Measurements from ENCODE around the gene FAM20C. TPM values are rescaled to one million over a fixed set of nuclear protein-coding genes. Genes with fewer than 3 reads are reported as not detected.
"Not testable (repeated sequence)": the region's sequence is repeated elsewhere in the genome, so short reads cannot be mapped to it uniquely, and the experiment has no call there.

The FAM20C gene
- total RNA-seq, 6 donors from 2014 or later, result 17.7 to 53.7 (median 46.8) TPM

DNA sequence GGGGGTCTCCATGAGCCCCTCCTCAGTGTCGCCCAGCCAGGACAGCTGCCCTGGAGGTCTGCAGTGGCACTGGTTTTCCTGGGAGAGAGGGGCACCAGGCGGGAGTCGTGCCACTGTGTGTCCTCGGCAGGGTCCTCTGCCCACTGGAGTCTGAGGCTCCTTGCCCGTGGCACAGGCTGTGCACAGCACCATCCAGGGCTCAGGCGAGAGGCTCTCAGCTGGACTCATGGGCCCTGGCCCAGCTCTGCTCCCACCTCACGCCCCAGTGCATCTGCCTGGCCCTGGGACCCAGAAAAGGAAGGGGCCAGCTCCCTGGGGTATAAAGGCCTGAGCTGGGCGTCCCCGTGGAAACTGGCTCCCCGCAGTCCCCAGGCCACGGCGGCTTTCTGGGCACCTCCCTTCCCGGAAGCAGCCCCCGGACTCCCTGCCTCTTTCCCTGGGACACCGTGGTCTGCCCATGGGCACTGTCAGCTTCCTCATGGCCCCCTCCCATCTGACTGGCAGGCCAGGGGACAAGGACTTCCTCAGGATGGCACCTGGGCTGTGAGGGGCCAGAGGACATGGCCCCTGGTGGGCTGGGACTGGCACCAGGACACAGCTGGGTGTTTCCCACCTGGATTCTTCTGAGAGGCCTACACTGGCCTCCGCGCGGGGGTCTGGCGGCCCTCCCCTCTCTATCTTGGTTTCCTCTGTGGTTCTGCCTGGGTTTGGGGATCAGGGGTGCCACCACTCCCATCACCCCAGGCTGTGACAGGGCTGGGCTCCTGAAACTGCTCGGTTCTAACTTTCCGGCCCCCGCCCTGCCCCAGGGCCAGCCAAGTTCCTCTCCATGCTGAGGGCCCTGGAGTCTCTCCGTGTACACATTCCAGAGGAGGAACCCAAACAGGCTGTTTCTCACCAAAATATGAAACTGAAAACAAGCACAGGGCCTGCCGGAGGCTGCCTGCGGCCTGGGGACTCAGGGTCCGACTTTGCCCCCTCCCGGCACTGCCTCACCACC lies 103.1 kb downstream of the FAM20C start:
- Histone ChIP-seq H3K4me1 (peaks cover 0 to 23% (median 17%) of the 10 kb centered on the region in 4 donors), H3K36me3 (no peaks in the 10 kb centered on the region), H3K27ac (peak overlapping the region in 1 of 4 donors; percentile 70), H3K27me3 (peaks cover 0 to 9% (median 3%) of the 10 kb centered on the region in 4 donors), H3K4me3 (no peak overlapping the region), H3K9me3 (no peaks in the 10 kb centered on the region)
- no peak for TF ChIP-seq POLR2AphosphoS5 (IDR thresholded peaks at IDR 0.05)
- TF ChIP-seq EP300 (IDR thresholded peaks at IDR 0.05), result no peak
- TF ChIP-seq POLR2A (IDR thresholded peaks at IDR 0.05), result no peak
- TF ChIP-seq, protein P1, sequence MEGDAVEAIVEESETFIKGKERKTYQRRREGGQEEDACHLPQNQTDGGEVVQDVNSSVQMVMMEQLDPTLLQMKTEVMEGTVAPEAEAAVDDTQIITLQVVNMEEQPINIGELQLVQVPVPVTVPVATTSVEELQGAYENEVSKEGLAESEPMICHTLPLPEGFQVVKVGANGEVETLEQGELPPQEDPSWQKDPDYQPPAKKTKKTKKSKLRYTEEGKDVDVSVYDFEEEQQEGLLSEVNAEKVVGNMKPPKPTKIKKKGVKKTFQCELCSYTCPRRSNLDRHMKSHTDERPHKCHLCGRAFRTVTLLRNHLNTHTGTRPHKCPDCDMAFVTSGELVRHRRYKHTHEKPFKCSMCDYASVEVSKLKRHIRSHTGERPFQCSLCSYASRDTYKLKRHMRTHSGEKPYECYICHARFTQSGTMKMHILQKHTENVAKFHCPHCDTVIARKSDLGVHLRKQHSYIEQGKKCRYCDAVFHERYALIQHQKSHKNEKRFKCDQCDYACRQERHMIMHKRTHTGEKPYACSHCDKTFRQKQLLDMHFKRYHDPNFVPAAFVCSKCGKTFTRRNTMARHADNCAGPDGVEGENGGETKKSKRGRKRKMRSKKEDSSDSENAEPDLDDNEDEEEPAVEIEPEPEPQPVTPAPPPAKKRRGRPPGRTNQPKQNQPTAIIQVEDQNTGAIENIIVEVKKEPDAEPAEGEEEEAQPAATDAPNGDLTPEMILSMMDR (IDR thresholded peaks at IDR 0.05), result no peak
- ATAC-seq (ENCODE audit: low FRiP score in 2 of 2), result peak in 1 of 2 donors; percentile 44
- WGBS, 2 donors, result 79% methylated on average over 21 to 27 of the region's 27 CpGs
- peak in 1 of 2 donors; percentile 34 for DNase-seq

DNA sequence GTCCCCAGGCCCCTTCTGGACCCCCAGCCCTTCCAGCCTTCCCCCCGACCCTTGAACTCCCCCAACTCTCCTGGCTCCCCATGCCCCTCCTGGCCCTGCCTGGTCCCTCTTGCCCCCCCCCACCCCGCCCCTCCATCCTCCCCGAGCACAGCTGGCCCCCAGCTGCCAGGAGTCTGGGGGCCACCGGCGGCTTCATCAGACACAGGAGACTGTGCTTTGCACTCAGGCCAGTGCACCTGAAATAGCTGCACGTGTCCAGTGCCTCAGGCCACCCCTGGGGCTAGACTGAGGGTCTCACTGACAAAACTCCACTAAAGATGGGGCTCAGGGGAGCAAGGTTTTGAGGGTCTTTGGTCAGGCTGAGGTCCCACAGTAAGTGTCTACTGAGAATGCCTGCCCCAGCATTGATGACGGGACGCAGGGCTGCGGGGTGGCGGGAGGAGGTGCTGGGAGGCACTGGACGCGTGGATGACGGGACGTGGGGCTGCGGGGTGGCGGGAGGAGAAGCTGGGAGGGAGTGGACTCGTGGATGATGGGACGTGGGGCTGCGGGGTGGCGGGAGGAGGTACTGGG lies 104.1 kb downstream of the FAM20C start:
- no peaks in the 10 kb centered on the region for H3K36me3 ChIP-seq
- peaks cover 0 to 15% (median 12%) of the 10 kb centered on the region in 4 donors for H3K4me1 ChIP-seq
- ATAC-seq (ENCODE audit: low FRiP score in 2 of 2) (no peak), DNase-seq (no peak)
- H3K27ac ChIP-seq, result peak overlapping the region in 1 of 4 donors; percentile 70
- no peaks in the 10 kb centered on the region for H3K27me3 ChIP-seq
- H3K9me3 ChIP-seq, result no peaks in the 10 kb centered on the region
- no peak overlapping the region for H3K4me3 ChIP-seq
- TF ChIP-seq, protein P1 (IDR thresholded peaks at IDR 0.05), result no peak
- no peak for TF ChIP-seq POLR2A (IDR thresholded peaks at IDR 0.05)
- no peak for TF ChIP-seq EP300 (IDR thresholded peaks at IDR 0.05)
- no peak for TF ChIP-seq POLR2AphosphoS5 (IDR thresholded peaks at IDR 0.05)
- WGBS, 2 donors, result 85 to 91% methylated on average over 11 to 13 of the region's 20 CpGs

DNA sequence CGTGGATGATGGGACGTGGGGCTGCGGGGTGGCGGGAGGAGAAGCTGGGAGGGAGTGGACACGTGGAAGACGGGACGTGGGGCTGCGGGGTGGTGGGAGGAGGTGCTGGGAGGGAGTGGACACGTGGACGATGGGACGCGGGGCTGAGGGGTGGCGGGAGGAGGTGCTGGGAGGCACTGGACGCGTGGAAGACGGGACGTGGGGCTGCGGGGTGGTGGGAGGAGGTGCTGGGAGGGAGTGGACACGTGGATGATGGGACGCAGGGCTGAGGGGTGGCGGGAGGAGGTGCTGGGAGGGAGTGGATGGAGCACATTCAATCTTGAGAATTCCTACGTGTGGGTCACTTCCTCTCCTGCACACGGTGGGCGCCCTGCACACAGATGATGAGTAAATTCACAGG lies 104.8 kb downstream of the FAM20C start:
- H3K27me3 ChIP-seq; DNase-seq; H3K4me3 ChIP-seq; H3K36me3 ChIP-seq; H3K27ac ChIP-seq; H3K9me3 ChIP-seq; ATAC-seq (ENCODE audit: low FRiP score in 2 of 2): not testable (repeated sequence)
- WGBS, 2 donors, result 76 to 87% methylated on average over 14 to 15 of the region's 24 CpGs
- peaks cover 0 to 15% (median 9%) of the 10 kb centered on the region in 4 donors for H3K4me1 ChIP-seq

DNA sequence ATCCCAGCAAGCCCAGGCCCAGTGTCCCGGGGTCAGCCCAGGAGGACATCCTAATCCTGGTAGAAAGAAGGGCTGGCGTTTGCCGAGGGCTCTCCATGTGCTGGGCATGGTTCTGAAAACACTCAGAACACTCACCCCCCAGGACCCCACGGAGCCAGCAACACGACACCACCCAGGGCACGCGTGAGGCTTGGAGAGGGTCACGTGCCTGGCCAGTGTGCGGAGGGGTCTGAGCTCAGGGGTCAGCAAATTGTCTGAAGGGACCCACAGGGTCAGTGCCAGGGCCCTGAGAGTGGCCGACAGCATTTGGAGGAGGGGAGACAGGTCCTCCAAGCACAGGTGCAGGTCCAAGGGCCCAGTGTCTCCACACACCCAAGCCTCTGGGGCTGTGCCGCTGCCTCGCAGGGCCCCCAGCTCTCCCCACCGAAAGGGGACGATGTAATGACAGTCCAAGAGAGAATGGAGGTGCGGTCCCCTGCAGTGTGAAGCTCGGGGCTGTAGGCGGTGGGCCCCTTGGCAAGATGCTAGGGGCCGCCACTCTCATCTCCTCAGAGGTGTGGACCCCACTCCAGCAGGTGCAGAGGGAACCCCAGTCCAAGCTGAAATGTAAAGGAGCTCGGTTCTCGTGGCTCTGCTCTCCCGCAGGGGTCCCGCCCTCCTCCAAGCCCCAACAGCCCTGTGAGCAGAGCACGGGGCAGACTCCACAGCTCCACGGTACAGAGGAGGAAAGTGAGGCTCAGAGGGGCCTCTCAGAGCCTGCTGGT lies 105.4 kb downstream of the FAM20C start:
- 83 to 89% methylated on average over 17 to 24 of the region's 24 CpGs for WGBS, 2 donors
- H3K27me3 ChIP-seq, result no peaks in the 10 kb centered on the region
- no peak for TF ChIP-seq EP300 (IDR thresholded peaks at IDR 0.05)
- no peak for TF ChIP-seq POLR2AphosphoS5 (IDR thresholded peaks at IDR 0.05)
- TF ChIP-seq, protein P1 (IDR thresholded peaks at IDR 0.05), result no peak
- no peak for TF ChIP-seq POLR2A (IDR thresholded peaks at IDR 0.05)
- DNase-seq (peak in 1 of 2 donors; percentile 16), ATAC-seq (ENCODE audit: low FRiP score in 2 of 2) (no peak)
- H3K27ac ChIP-seq, result no peak overlapping the region
- H3K4me3 ChIP-seq, result no peak overlapping the region
- peaks cover 0 to 15% (median 9%) of the 10 kb centered on the region in 4 donors for H3K4me1 ChIP-seq
- H3K36me3 ChIP-seq, result no peaks in the 10 kb centered on the region
- no peaks in the 10 kb centered on the region for H3K9me3 ChIP-seq

DNA sequence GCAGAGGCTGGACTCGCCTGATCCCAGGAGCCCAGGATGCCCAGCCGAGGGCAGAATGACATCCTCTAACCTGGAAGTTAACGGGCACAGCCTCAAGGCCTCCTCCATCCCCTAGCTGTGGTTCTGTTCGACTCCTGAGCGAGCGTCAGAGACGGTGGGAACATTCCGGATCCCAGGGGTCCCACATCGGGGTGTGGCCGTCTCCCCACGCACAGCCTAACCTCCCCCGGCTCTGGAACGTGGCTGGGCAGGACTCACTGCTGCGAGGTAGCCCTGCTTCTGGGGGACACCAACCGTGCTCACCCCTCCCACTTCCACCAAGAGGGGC lies 106.0 kb downstream of the FAM20C start:
- Histone ChIP-seq H3K4me3 (no peak overlapping the region), H3K27ac (no peak overlapping the region), H3K27me3 (no peaks in the 10 kb centered on the region), H3K4me1 (peaks cover 0 to 15% (median 9%) of the 10 kb centered on the region in 4 donors), H3K9me3 (no peaks in the 10 kb centered on the region), H3K36me3 (no peaks in the 10 kb centered on the region)
- WGBS, 2 donors, result 84% methylated on average over 15 of the region's 15 CpGs; no CpG with 5 or more reads in 1 of the 2 donors
- ATAC-seq (ENCODE audit: low FRiP score in 2 of 2), result no peak
- peak in 1 of 2 donors; percentile 10 for DNase-seq
- TF ChIP-seq EP300 (IDR thresholded peaks at IDR 0.05) (no peak), POLR2A (IDR thresholded peaks at IDR 0.05) (no peak), POLR2AphosphoS5 (IDR thresholded peaks at IDR 0.05) (no peak)
- TF ChIP-seq, protein P1 (IDR thresholded peaks at IDR 0.05), result no peak

Data from upper lobe of left lung (tissue), 6 donors.